Right lobe of liver (tissue), 4 donors: ENCODE data around the gene SH3GL2.

Source experiments
- POLR2A ChIP-seq: fragments of 450-650 bp; IDR thresholded peaks from one replicate; pipeline ENCODE4 v1.6.1; 2017; ENCODE audit warnings: antibody characterized with exemption, mild to moderate bottlenecking
- TF ChIP-seq, protein P1 (sequence below), 4 donors: fragments of 200-600 bp in 3 of 4; fragments of 450-650 bp in 1 of 4; IDR thresholded peaks; one replicate each; pipeline versions ENCODE4 v1.5.1 to v1.8.0; 2016 to 2022; ENCODE audit warnings: antibody characterized with exemption in 4 of 4, mild to moderate bottlenecking in 2 of 4
- donor health status: DM: no; HTN: no; CAD: no.
- donor health status: DM: no; HTN: no; CAD: no.
- donor health status: DM: no; HTN: yes; CAD: no.

DNA sequence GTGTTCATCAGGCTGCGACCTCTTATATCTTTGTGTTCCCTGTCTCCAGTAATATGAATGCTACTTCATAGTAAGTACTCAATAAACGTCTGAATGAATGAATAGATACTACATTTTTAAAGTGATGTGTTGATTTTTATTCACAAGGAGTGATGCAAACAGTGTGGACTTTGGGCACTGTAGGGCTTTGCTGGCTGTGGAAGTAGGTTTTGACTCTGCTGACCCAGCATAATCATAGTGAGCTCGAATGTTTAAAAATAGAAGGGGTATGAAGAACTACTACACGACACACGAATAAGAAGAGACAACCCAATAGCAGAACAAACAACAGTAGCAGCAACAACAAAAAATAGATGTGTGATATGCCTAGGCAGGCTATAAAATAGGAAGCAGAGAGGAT is 147.4 kb downstream of the SH3GL2 start:
- TF ChIP-seq, protein P1, sequence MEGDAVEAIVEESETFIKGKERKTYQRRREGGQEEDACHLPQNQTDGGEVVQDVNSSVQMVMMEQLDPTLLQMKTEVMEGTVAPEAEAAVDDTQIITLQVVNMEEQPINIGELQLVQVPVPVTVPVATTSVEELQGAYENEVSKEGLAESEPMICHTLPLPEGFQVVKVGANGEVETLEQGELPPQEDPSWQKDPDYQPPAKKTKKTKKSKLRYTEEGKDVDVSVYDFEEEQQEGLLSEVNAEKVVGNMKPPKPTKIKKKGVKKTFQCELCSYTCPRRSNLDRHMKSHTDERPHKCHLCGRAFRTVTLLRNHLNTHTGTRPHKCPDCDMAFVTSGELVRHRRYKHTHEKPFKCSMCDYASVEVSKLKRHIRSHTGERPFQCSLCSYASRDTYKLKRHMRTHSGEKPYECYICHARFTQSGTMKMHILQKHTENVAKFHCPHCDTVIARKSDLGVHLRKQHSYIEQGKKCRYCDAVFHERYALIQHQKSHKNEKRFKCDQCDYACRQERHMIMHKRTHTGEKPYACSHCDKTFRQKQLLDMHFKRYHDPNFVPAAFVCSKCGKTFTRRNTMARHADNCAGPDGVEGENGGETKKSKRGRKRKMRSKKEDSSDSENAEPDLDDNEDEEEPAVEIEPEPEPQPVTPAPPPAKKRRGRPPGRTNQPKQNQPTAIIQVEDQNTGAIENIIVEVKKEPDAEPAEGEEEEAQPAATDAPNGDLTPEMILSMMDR (IDR thresholded peaks at IDR 0.05) = no peak
- no peak for TF ChIP-seq POLR2A
